ENCODE measurements around the gene COL23A1.

COL23A1 gene

DNA sequence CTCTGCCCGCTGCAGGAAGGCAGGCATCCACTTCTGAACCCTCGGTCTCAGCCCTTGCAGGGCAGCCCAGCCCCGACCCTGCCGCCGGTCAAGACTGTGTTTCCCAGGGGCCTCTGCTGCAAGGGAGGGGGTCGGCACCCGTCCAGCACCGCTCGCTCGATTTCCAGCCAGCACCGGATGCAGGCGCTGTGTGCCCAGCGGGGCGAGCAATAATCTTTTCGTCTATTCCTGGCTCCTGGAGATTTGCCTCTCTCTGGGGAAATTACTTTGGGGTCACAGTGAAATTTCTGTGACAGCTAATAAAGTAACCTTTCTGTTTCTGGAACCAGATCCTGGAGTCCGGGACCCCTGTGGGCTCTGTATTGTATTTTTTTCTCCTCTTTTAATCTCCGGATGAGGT, 155.3 kb downstream of the COL23A1 start:
- H3K27me3 Mint-ChIP-seq = no peaks in the 10 kb centered on the region
- no peak overlapping the region for H3K27ac Mint-ChIP-seq
- no peak overlapping the region for H3K4me3 Mint-ChIP-seq
- peaks cover 4% of the 10 kb centered on the region for H3K9me3 Mint-ChIP-seq
- H3K36me3 Mint-ChIP-seq (ENCODE audit: low read depth) = no peaks in the 10 kb centered on the region
- no peaks in the 10 kb centered on the region for H3K4me1 Mint-ChIP-seq (ENCODE audit: low read depth)

DNA sequence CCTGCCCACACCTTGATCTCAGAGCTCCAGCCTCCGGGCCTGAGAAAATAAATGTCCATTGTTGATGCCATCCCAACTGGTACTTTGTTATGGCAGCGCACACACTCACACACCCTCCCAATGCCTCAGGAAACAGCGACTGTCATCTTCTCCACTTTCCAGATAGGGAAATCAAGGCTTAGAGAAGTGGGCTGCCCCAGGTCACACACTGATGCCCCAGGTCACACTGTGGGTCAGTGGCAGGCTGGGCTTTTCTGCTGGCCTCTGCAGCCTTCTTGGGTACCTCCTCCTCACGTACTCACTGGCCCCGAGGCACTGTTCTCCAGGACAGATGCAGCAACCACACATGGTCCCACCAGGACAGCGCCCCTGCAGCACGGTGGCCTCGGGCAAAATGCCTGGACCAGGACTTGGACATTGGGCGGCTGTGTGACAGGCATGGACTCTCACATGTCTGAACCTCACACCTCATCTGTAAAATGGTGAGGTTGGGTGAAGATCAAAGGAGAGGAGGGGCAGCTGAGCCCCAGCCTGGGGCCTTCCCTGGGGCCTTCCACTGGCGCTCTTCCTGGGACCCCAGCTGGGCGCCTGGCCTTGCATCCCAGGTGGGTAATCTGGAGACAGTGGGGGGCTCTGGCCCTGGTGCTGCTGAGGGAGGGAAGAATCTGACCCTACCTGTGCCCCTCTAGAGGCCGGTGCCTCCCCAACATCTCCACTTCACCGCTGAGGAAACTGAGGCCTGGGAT, 156.0 kb downstream of the COL23A1 start:
- no peaks in the 10 kb centered on the region for H3K36me3 Mint-ChIP-seq (ENCODE audit: low read depth)
- H3K9me3 Mint-ChIP-seq = peaks cover 4% of the 10 kb centered on the region
- no peak overlapping the region for H3K4me3 Mint-ChIP-seq

DNA sequence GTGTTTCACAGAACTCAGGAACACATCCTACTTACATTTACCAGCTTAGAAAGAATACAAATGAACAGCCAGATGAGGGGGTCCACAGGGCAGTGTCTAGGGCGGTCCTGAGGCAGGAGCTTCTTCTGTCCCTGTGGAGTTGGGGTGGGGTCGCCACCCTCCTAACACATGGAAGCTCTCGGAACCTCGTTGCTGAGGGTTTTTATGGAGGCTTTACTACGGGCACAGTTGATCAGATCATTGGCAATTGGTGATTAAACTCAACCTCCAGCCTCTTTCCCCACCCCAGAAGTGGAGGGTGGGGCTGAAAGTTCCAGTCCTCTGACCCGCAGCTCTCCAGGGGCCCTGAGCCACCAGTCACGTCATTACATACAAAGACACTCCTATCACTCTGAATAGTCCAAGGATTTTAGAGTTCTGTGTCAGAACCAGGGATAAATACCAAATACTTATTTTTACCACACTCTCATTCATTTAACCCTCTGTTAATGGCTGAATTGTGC, 156.9 kb downstream of the COL23A1 start:
- Mint-ChIP-seq H3K4me3 (no peak overlapping the region), H3K27ac (no peak overlapping the region), H3K27me3 (no peaks in the 10 kb centered on the region), H3K4me1 (ENCODE audit: low read depth) (no peaks in the 10 kb centered on the region), H3K9me3 (peaks cover 4% of the 10 kb centered on the region), H3K36me3 (ENCODE audit: low read depth) (no peaks in the 10 kb centered on the region)

More for the DNA sequence above, 156.0 kb downstream of the COL23A1 start:
- no peaks in the 10 kb centered on the region for H3K4me1 Mint-ChIP-seq (ENCODE audit: low read depth)
- no peak overlapping the region for H3K27ac Mint-ChIP-seq
- H3K27me3 Mint-ChIP-seq = no peaks in the 10 kb centered on the region

DNA sequence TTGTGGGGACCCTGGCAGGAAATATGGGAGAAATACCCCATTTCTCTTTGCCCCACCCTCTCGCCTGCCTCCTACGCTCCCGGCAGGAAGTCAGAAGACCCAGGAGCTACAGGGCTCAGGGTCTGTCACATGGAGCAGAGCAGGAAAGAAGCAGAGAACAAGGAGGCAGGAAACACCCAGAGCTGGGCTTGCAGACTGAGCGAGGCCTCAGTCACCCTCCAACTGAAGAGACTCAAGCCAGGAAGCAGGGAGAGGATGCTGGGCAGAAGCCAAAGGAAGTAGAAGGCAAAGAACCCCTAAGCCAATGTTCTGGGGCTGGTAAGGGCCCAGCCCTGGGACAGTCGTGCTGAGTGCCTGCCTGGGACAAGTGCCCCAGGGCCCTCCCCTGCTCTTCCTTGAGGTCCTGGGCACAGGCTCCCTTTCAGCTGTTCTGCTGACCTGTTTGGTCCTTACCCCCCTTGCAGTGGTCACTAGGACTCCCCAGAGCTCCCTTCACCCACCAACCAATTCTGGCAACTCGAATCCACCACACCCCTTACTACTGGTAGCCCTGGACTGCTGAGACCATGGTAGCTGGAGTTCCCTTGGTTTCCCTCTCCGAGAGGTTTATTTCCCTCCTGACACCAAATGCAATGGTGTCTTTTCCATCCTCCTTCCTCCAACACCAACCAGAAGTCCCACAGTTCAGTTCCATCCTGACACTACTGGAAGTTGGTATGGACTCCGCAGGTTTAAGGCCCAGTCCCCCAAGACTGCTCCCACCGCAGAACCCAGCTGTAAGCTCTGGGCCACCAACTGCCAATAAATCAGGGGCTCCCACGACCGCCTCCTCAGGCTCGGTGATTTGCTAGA, 157.5 kb downstream of the COL23A1 start:
- H3K4me1 Mint-ChIP-seq (ENCODE audit: low read depth) = no peaks in the 10 kb centered on the region
- H3K36me3 Mint-ChIP-seq (ENCODE audit: low read depth) = no peaks in the 10 kb centered on the region
- H3K9me3 Mint-ChIP-seq = peaks cover 4% of the 10 kb centered on the region
- no peak overlapping the region for H3K27ac Mint-ChIP-seq
- H3K4me3 Mint-ChIP-seq = no peak overlapping the region
- no peaks in the 10 kb centered on the region for H3K27me3 Mint-ChIP-seq

DNA sequence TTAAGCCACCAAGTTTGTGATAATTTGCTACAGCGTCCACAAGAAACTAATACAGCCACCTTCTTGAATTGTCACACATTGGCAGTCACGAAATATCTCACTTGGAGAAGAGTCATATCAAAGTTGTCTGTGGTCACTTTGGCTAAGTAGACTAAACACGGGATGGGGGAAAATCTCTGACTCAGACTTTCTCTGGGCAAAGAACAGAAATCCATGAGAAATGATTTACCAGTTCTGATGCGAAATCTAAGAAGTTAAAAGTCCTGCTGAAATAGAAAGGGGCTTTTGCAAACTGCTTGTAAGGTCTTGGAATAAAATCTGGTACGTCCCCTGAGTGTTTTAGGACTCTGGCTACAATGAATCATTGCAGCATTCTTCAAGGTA, 158.4 kb downstream of the COL23A1 start:
- no peaks in the 10 kb centered on the region for H3K27me3 Mint-ChIP-seq
- no peak overlapping the region for H3K4me3 Mint-ChIP-seq
- no peaks in the 10 kb centered on the region for H3K36me3 Mint-ChIP-seq (ENCODE audit: low read depth)
- no peaks in the 10 kb centered on the region for H3K4me1 Mint-ChIP-seq (ENCODE audit: low read depth)
- peaks cover 4% of the 10 kb centered on the region for H3K9me3 Mint-ChIP-seq
- H3K27ac Mint-ChIP-seq = no peak overlapping the region

DNA sequence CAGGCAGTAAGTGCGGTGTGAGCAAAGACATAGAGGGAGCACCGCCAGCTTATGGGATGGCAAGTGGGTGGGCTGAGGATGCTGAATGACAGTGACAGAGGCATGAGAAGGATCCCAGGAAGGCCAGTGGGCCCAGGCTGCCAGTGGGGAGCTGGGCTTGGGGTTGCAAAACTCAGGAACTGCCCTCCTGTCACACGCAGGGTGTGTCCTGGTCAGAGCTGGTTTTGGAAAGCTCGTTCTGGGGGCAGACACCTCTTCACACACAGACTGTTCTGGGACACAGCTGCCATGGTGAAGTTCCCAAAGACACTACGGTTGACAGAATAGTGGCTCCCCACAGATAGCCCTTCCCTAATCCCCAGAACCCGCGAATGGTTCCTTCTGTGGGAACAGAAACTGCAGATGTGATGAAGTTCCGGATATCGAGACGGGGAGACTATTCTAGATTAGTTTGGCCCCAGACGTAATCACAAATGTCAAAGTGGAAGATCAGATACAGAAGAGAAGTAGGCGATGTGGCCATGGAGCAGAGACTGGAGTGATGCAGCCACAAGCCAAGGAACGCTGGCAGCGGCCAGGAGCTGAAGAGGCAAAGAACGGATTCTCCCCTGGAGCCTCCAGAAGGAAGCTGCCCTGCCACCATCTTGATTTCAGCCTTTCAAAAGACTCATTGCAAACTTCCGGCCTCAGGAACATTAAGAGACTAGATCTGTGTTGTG, 159.0 kb downstream of the COL23A1 start:
- no peaks in the 10 kb centered on the region for H3K36me3 Mint-ChIP-seq (ENCODE audit: low read depth)
- H3K4me3 Mint-ChIP-seq = no peak overlapping the region

DNA sequence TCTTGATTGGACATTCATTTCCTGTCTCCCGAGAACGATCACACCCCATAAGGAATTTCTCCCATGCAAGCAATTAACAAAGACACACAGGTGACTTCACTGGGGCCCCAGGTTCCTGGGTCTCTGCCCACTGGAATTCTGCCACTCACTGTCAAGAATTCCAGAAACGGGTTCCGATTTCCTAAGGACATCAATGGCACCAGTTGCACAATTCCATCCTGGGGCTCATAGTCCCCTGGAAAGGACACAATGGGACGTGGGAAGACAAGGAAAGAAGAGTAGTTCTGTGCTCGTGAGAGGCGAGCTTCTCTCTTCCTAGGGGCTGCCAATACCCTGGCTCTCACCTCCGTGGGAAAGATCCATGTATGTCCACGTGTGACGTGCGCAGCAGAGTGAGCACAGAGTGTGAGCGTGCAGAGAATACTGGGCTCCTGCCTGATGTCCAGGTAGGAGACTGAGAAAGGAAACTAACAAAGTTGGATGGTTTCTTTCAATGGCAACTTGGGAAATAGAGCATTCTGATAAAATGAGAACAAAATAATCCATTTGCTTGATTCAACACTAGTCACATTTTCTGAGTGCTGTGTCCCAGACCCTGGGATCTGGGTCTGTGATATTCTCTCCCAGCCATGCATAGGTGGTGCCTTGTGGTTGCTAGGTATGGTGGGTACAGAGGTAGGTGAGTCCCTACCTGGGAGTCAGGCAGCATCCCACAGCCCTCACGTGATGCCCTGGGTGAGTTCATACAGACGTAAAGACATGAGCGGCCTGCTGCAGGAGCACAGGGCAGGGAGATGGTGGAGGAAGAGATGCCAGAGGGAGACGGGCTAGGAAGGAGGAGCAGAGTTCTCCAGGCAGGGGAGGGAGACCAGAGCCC, 159.8 kb downstream of the COL23A1 start:
- H3K36me3 Mint-ChIP-seq (ENCODE audit: low read depth) = no peaks in the 10 kb centered on the region
- no peak overlapping the region for H3K4me3 Mint-ChIP-seq
- H3K27ac Mint-ChIP-seq = no peak overlapping the region
- H3K27me3 Mint-ChIP-seq = no peaks in the 10 kb centered on the region
- peaks cover 4% of the 10 kb centered on the region for H3K9me3 Mint-ChIP-seq
- H3K4me1 Mint-ChIP-seq (ENCODE audit: low read depth) = no peaks in the 10 kb centered on the region

More for the DNA sequence above, 159.0 kb downstream of the COL23A1 start:
- Mint-ChIP-seq H3K9me3 (peaks cover 4% of the 10 kb centered on the region), H3K27ac (no peak overlapping the region), H3K4me1 (ENCODE audit: low read depth) (no peaks in the 10 kb centered on the region), H3K27me3 (no peaks in the 10 kb centered on the region)

DNA sequence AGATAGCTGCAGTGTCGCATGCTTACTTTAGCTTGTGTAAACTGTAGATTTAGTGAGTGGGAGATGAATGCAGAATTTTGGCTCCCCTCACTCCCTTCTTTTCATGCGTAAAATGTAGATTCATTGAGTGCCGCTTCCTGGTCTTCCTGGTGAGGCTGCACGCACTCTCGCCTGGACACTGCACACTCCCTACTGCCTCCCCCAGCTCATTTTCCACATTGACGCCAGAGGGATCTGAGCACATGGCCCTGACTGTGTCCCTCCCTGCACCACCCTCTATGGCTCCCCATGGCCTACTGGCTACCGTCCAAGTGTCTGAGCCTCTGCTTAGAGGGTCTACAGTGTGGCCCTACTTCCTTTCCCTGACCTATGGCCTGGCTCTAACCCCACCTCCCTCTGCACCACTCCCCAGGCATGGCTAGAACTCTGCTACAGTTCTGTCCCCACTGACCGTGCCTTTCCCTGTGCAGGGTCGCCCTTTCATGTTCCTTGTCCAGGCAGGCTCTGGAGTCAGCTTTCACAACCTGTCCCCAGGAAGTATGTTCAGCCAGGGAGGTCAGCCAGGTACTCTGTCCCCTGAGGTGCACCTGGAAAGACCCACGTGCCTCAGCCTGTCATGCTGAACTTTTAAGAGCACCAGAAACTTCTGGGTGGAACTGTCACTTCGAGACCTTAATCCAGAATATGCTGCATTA, 160.6 kb downstream of the COL23A1 start:
- Mint-ChIP-seq H3K36me3 (ENCODE audit: low read depth) (no peaks in the 10 kb centered on the region), H3K27ac (no peak overlapping the region), H3K4me1 (ENCODE audit: low read depth) (no peaks in the 10 kb centered on the region), H3K27me3 (no peaks in the 10 kb centered on the region), H3K4me3 (no peak overlapping the region), H3K9me3 (peaks cover 4% of the 10 kb centered on the region)

DNA sequence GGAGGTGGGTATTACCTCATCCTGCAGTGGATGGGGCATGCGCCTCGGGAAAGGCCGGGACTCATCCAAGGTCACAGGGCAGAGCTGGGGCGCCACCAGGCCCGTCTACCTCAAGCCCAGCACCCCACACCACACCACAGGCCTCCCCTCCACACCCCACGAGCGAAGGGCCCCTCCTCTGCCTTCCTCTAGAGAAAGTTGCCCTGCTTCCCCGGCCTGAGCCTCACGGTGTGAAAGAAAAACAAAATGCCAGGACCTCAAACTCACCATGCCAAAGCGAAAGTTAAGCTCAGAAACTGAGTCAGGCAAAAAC, 161.1 kb downstream of the COL23A1 start:
- Mint-ChIP-seq H3K36me3 (ENCODE audit: low read depth) (no peaks in the 10 kb centered on the region), H3K9me3 (peaks cover 4% of the 10 kb centered on the region), H3K4me1 (ENCODE audit: low read depth) (no peaks in the 10 kb centered on the region), H3K27me3 (no peaks in the 10 kb centered on the region), H3K4me3 (no peak overlapping the region), H3K27ac (no peak overlapping the region)

DNA sequence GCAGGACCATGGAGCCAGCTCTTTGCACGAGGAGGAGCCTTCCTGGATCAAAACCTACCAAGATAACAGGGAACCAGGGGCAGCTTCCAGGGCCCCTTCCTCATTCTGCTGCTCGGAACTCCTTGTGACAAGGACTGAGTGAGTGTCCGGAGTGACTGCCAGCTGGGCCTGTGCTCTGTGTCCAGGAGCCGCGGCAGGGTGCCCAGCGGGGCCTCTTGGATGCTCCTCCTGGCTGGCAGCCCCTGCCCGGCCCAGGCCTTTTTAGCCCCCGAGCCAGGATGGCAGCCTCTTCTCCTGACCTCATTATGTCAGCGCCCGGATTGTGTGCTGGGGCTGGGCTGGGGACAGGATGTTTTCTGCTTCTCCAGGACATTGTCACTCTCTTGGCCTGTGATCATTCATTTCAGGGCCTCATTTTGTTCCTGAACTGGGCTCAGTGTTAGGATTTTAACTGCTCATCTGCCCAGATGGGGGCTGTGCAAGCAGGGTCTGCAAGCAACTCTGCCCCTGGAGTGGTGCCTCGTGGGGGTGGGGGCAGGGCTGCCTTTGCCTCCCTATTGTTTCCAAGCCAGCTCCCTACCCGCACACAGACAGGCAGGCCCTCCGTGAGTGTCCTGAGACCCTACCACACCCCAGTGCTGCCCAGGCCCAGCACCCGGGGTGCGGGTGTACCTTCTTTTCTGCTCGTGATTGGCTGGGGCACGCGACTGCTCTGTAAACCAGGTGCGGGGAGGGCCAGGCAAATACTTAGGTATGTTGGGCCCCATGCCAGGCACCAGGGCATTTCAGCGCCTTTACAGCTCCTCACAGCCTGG, 161.6 kb downstream of the COL23A1 start:
- Mint-ChIP-seq H3K9me3 (peaks cover 4% of the 10 kb centered on the region), H3K4me1 (ENCODE audit: low read depth) (no peaks in the 10 kb centered on the region), H3K27ac (no peak overlapping the region), H3K4me3 (no peak overlapping the region), H3K27me3 (no peaks in the 10 kb centered on the region), H3K36me3 (ENCODE audit: low read depth) (no peaks in the 10 kb centered on the region)

DNA sequence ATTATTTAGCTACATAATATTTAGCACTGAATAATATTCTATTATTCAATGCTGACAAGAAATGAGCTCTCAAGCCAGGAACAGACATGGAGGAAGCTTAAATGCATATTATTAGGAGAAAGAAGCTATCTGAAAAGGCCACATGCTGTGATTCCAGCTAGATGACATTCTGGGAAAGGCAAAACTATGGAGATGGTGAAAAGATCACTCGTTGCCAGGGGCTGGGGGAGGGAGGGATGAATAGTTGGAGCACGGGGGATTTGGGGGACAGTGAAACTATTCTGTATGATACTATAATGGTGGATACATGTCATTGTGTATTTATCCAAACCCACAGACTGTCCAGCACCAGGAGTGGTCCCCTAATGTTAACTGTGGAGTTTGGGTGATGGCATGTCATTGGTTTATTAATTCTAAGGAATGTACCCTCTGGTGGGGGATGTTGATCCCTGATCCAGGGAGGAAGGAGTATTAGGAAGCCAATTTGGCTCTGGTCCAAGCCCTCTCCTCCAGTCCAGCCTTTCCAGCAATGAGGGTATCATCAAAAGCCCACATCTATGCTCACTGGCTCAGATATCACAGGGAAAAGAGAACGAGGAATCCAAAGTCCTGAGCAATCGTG, 162.5 kb downstream of the COL23A1 start:
- Mint-ChIP-seq H3K36me3 (ENCODE audit: low read depth) (no peaks in the 10 kb centered on the region), H3K27ac (no peak overlapping the region), H3K4me1 (ENCODE audit: low read depth) (no peaks in the 10 kb centered on the region), H3K9me3 (peaks cover 4% of the 10 kb centered on the region), H3K4me3 (no peak overlapping the region), H3K27me3 (no peaks in the 10 kb centered on the region)

DNA sequence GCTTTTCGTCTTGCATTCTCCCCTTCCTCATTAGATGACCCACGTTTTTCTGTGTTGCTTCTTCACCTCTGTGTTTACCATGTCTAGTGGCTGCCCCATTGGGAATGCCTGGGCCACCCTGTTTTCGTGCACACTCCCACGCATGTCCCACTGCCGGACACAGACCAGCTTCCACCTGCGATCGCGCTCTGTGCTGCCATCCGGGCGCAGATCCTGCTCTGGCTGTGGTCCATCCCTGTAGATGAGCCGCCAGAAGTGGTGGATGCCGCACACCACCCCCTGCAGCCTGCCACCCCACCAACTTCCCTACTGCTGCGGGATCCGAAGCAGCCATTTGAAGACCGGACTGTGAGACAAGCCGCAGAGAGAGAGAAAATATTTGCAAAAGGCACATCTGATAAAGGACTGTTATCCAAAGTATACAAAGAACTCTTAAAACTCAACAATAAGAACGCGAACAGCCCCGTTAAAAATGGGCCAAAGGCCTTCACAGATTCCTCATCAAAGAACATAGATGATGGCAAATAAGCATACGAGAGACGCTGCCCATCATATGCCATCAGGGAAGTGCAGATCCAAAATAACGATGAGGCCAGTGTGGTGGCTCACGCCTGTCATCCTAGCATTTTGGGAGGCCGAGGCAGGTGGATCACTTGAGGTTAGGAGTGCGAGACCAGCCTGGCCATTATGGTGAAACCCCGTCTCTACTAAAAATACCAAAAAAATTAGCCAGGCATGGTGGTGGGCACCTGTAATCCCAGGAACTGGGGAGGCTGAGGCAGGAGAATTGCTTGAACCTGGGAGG, 163.7 kb downstream of the COL23A1 start:
- no peak overlapping the region for H3K4me3 Mint-ChIP-seq
- H3K4me1 Mint-ChIP-seq (ENCODE audit: low read depth) = no peaks in the 10 kb centered on the region
- H3K36me3 Mint-ChIP-seq (ENCODE audit: low read depth) = no peaks in the 10 kb centered on the region

More for the DNA sequence above, 163.7 kb downstream of the COL23A1 start:
- no peak overlapping the region for H3K27ac Mint-ChIP-seq
- peaks cover 4% of the 10 kb centered on the region for H3K9me3 Mint-ChIP-seq
- H3K27me3 Mint-ChIP-seq = no peaks in the 10 kb centered on the region
